ENCODE measurements around the gene COL15A1.

Gene COL15A1

DNA sequence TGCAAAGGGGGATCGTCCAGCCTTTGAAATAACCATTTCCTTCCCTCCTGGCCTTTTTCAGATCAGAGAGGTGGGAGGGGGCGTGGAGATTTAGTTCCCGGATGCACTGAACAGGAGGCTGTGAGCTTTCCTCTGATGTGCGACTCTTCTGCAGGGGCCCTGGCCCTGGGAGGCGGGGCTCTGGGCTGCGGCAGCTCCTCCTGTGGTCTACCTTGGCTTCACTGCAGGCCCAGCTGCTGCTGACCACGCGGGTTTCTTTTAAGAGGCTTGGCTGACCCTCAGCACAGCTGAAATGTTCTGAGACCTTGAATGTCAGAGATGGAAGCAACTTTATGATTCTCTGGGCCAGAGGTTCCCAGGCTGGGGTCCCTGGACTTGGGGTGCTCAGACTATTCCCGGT is 27.0 kb upstream of the COL15A1 start:
- DNase-seq (ENCODE audit: low read depth in 2 of 2): no peak

DNA sequence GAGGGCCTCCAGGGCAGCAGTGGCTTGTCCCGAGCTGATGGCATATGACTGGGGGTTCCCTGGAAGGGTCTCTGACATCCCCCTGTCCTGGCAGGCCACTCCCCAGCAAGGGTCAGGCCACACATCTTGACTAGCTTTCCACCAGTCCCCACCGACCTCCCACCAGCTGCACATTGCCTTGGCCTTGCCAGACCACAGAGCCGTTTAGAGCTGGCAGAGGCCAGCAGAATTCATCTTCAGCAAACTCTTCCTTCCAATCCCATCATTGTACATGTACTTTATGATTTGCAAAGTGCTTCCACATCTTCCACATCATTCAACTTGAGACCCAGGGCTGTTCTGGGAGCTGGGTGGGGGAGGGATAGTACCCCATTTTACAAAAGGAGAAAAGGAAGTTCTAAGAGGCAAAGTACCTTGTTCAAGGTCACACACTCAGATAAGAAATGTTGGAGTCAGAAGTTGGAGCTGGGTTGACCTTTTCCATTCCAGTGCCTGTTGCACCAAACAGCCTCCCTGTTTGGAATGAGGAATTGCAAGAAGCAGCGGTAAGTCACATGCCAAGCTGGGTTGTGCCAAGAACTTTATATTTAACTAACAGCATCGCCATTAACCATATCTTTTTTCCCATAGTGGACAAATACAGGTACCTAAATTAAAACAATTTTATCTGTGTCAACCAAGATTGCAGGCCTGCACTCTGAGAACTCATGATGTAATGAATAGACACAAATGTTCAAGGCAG is 25.8 kb upstream of the COL15A1 start:
- DNase-seq (ENCODE audit: low read depth in 2 of 2): no peak

DNA sequence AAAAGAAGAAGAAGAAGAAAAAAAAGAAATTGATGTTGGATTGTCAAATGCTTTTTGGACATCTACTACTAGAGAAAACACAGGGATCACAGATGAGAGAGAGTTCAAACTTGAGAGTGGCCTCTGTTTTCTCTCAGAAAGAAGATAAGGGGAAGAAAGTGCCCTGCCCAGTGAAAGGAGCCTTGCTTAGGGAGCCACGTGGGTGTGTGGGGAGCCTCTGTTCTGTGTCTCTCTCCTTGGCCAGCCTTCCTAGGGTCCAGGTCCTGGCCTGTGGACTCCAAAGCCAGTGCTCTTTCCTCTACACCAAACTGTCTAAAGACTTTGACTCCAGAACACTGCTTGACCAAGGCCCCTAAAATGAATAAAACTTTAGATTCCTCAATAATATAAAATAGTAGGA is 22.0 kb upstream of the COL15A1 start:
- no peak for DNase-seq (ENCODE audit: low read depth in 2 of 2)

DNA sequence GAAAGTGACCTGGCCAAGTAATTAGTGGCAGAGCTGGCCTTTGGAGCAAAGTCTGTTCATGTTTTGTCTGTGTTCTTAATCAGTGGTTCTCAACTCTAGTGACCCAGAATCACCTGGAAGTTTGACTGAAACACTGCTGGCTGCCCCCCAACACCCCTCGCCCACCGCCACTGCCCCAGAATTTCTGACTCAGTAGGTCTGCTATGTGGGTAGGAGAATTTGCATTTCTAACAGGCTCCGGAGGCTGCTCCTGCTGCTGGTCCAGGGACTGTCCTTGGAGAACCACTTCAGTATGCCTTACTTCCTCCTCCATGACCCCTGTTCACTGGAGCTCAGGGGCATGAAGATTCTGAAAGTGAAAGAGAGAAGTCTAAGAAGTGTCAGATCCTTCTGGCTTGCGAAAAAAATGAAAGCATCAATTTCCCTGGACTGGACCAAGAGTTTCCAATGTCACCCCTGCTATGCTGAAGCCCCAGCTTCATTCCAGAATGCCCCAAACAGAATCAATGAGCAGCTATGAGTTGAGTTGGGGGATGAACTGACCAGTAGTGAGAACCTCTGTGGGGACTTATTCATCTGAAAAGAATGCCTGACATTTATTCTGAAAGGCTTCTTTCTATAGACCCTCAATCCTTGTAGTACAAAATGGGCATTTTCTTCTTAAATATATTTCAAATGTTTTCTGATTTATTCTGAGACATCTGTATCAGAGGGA is 20.8 kb upstream of the COL15A1 start:
- DNase-seq (ENCODE audit: low read depth in 2 of 2): no peak

DNA sequence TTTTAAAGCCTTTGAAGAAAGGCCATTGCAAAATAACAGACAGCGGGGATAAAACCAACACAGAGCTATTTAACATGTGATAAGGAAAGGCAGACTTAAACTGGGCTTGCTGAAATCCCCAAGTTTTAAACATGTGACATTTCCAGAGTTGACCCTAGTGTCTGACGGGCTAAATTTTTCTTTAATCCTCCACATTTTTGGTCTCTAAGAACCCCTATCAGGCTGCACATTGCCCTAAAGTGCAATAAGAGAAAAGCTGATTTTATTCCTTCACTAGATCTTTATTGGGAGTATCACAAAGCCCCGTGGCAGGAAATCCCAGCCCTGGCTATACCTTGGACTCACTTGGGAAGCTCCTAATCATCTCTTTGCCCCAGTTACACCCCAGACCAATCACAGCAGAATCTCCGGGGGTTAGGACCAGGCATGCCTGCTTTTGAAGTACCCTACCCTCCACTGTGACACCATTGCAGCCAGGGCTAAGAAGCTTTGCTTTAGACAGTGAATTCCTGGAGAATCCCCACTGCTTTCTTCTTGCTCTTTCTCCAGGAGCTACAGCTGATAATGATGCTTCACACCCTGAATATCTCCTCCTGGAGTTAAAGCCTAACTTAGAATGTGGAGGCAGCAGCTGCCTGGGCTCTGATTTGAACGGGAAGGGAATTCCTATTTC is 20.1 kb upstream of the COL15A1 start:
- no peak for DNase-seq (ENCODE audit: low read depth in 2 of 2)

DNA sequence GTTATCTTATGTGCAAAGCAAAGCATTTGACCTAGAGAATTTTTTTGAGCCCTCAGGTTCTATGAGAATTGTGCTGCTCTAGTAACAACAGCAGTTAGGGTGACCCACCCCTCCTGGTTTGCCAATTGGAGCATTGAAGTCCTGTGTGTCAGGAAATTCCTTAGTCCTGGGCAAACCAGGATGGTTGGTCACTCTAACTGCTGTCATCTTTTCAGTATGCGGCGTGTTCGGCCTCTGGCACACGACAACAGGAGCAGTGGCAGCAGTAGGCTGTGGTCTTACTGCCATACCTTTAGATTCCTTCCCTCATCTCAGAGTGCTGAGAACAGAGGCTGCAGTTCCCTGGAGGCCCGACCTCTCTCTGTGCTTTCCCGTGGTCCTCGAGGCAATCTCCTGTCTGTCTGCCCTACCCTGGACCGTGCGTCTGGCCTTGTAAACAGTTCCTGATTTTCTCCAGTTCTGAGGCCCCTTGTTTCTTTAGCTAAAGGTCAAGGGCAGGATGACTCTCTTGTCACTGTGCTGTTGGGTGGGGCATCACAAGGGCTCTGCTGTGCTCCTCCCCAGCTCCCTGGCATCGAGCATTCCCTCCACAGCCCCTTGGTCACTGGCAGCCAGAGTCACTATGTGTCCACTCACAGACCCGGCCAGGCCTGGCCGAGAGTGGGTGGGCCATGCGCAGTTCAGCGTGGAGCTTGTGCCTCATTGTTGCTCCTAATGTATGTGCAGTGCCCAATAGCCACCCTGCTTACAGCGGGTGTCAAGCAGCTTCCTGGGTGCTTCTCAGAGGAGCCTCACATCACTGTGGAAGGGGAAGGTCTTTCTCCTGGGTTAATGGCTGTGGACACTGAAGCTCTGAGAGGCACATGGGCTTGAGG is 18.5 kb upstream of the COL15A1 start:
- DNase-seq (ENCODE audit: low read depth in 2 of 2): no peak

DNA sequence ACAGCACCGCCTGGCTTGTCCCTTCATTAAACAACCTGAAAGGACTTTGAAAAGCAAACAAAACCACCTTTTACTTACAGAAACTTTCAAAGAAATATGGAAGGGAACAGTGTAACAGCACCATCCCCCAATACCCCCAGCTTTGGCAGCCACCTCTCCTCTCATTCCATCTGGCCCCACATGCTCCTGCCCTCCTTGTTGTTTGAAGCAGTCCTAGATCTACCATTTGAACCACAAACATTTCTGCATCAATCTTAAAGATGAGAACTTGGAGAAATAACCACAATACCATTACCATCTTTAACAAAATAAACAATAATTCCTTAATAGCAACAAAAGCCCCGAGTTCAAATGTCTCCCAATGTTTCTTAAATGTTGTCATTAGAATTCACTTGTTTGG is 17.8 kb upstream of the COL15A1 start:
- DNase-seq (ENCODE audit: low read depth in 2 of 2): no peak

DNA sequence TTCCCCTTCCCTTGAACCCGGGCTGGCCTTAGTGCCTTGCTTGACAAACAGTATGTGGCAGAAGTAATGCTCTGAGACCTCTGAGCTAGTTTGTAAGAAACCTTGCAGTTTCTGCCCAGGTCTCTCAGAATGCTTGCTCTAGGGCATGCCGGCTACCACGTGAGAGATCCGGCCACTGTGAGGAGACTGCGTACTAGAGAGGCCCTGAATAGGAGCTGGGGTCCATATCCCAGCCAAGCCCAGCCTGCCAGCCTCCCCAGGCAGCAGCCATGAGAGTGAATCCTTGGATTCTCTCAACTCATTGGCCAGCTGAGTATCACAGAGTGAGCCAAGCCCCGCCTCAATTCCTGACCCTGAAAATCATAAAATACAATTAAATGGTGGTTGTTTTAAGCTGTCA is 16.0 kb upstream of the COL15A1 start:
- no peak for DNase-seq (ENCODE audit: low read depth in 2 of 2)

DNA sequence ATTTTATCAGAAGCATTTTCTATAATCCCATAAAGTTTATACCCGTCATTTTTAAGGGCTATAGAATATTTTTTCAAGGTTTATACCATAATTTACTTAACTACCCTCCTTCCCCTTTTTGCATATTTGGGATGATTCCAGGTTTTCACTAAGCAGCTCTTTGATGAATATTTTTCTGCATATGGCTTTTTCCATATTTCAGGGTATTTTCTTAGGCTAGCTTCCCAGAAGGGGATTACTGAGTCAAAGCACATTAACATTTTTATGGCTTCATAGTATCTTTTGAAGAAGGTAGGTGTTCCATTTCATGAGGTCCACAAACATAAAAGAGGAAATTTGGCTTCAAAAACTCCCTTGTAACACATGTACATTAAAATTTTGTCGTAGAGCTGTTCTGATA is 14.6 kb upstream of the COL15A1 start:
- DNase-seq (ENCODE audit: low read depth in 2 of 2): no peak

DNA sequence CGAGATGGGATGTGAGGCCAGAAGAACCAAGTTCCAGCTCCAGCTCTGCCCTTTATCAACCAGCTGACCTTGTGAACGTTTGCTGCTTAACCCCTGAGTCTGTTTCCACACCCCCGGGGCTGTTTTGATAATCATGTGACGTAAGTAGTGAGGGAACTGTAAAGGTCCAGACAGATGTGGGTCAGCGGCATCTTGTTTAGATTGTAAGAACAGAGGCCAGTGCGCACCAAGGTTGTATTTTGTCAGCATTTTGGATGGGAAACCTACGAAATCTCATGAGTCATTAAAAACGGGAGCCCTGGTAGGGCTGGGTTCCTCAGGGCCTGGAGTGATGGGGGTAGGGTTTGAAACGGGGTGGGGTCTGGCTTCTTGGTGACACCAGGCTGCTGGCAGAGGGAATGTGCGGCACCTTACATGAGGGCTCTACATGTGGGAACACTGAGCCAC is 13.8 kb upstream of the COL15A1 start:
- no peak for DNase-seq (ENCODE audit: low read depth in 2 of 2)

DNA sequence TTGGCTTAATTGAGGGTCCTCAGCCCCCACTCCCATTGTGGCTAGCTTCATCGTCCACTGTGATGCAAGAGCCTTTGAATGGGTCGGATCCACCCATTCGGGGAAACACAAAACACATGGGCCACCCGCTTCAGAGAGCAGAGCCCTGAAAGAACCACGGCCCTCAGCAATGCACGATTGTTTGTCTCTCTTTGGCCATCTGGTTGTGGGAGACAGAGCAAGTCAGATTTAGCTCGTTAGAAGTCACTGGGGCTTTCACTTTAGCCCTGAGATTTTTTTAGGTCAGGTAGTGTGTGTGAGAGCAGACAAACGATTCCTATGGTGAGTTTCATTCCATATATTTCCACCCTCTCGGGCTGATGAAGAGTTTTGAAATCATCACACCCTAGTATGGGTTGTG is 12.9 kb upstream of the COL15A1 start:
- DNase-seq (ENCODE audit: low read depth in 2 of 2): no peak

DNA sequence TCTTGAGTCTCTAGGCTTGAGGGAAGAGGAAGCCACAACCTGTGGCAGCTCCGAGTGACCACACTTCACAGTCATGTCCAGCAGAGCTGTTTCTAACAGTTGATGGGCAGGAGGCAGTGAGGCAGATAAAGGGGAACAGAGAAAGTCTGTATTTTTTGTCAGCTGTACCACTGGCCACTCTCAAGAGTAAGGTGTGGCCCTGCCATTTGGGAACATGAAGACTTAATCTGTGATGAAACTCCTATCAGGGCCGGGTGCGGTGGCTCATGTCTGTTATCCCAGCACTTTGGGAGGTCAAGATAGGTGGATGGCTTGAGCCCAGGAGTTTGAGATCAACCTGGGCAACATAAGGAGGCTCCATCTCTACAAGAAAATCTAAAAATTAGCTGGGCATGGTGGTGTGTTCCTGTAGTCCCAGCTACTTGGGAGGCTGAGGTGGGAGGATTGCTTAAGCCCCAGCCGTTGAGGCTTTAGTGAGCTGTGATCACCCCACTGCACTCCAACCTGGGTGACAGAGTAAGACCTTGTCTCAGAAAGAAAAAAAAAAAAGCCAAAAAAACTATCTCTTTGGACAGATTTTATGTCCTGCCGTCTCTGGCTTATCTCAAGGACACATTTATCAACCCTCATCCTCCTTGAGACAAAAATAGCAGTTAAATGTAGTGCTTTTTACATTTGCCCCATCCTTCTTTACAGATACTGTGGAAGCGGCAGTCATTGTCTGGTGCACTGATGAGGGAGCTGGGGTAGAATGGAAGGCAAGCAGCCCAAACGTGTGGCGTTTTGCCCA is 11.9 kb upstream of the COL15A1 start:
- no peak for DNase-seq (ENCODE audit: low read depth in 2 of 2)

DNA sequence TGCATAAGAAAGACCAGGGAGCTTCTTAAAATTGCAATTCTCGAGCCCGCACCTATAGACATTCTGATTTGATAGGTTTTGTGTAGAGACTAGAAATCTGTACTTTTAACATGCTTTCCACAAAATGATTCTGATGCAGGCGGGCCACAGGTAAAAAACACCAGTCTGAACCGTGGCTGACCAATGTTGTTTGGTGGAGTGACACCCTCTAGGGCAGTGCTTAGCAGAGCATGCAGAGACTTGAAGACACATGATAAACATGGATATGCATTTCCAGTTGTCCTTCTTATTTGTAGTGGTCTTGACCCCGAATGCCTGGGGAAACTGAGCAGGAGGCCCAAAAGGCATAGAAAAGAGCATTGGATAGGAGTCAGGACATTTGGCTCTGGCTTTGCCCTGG is 10.5 kb upstream of the COL15A1 start:
- no peak for DNase-seq (ENCODE audit: low read depth in 2 of 2)

DNA sequence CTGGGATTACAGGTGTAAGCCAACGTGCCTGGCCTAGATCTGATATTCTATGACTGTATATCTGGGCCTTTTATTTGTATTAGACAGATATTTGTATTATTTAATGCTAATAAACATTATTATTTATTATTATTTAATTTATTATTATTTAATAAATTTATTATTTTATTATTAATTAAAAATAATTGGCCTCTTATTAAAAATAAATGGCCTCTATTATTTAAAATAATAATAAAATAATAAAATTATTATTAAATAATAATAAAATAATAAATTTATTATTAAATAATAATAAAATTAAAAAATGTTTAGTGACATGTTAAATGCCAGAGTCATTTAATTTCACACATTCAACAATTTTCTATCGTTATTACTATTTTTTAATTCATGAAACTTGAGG is 9.8 kb upstream of the COL15A1 start:
- DNase-seq (ENCODE audit: low read depth in 2 of 2): no peak

DNA sequence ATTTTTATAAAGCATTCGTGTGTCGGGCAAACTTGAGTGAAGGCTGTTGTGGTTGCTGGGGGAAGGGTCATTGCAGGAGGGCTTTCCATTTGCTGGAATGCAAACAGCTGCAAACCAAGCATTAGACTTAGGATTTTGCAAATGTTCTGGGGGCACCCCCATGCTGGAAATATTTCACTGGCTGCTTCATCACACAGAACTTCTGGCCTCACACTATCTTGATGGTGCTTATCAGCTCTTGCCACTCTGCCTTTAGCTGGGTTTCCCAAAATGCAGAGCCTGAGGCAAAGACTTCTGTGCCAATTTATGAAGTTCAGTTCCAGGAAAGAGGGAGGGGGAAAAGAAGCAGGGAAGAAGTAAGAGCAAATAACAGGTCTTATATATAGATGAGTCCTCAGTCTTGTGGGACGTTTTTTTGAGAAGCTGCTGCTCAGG is 8.6 kb upstream of the COL15A1 start:
- no peak for DNase-seq (ENCODE audit: low read depth in 2 of 2)

DNA sequence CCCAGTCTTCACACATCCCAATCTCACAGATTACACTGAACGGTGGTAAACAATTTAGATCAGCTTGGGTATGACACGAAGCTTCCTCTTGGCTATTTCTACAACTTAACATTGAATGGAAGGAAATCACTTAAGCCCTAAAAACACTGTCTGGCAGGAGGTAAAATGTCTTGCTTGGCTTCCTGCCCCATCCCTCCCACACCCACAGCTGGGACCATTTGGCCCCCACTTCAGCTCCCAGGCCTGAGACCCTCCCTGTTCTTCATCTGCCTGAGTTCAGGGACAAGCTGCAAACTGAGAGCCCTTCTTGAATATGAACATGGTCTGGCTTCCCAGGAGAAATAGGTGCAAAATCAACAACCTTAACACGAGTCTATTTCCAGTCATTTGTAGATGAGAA is 3.4 kb upstream of the COL15A1 start:
- no peak for DNase-seq (ENCODE audit: low read depth in 2 of 2)

DNA sequence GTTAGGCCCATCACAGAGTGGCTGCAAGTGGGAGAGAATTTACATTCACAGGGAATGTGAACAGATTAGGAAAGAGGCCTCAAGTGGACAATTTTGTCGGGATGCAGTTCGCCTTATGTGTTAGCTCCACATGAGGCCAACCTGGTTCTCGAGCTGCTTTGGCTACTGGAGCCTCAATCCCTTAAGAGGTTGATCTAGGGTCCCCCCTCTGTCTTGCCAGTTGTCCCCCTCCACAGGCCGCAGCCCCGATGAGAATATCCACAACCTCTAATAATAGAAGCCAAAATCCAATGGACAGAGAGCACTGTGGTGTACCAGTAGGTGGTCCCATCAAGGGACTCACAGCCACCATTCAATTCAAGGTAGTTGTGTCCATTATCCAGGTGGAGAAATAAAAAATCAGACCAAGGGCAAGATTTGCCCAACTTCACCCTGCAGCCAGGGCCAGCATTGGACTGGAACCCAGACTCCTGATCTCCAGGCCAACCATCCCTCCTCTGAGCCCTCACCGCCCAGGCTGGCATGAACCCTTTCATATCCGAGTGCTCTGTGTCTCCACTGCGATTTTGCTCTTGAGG is 1.7 kb upstream of the COL15A1 start:
- DNase-seq (ENCODE audit: low read depth in 2 of 2): no peak

DNA sequence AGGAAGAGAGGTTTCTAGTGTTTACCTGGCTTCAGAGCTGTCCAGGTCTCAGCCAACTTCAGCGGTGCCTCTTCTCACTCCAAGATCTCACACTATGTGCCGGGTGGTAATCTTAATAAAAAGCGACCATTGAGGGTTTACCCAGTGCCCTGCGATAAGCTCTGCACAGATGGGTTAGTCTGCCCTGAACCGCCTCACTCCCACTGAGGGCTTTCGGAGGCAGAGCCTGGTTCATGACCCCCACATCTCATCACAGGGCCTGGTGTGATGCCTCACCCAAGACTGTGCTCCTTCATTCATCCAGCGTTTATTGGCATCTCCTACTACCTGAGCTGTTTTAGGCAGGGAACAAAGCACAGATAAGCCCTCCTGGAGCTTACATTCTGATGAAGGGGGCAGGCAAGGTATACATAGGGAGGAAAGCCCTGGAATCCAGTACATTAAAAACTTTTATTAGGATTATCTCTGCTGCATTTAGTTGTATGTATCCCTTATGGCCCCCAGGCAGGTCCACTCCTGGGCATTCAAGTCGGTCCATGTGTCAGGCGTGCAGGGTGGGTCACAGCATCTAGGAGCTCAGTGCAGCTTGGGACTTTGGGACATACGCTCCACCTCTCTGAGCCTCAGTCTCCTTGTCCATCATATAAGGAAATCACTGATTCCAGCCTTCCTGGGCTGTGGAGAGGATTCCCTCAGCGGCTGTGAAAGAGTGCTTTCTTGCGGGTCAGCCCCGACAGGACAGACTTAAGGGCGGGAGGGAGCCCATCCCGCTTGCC is 613 bp upstream of the COL15A1 start:
- no peak for DNase-seq (ENCODE audit: low read depth in 2 of 2)

DNA sequence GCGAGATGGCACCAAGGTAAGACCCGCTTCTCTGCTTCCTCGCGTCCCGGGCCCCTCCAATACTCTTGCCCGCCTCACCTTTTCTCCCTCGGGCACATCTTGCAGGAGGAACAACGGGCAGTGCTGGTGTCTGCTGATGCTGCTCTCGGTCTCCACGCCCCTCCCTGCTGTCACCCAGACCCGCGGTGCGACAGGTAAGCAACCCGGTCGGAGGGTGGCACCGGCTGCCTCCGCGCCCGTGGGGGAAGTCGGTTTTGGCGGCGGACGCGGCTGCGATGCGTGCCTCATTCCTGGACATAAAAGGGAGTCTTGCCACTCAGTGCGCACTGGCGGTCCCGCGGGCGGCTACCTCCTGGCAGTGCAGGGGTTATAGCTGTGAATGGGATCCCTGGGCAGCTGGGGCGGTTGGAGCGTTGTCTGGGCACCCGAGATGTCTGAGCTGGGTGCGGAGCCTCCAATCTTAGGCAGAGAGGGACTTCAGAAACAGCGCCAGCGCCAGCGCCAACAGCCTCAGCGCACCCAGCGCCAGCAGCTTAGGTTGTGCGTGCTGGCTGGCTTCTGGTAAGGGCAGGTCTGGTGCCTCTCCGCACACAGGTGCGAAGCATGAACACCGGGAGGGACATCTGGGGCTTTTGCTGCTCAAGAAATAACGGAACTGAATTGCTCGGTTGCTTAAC is 488 bp downstream of the COL15A1 start:
- DNase-seq (ENCODE audit: low read depth in 2 of 2): no peak

DNA sequence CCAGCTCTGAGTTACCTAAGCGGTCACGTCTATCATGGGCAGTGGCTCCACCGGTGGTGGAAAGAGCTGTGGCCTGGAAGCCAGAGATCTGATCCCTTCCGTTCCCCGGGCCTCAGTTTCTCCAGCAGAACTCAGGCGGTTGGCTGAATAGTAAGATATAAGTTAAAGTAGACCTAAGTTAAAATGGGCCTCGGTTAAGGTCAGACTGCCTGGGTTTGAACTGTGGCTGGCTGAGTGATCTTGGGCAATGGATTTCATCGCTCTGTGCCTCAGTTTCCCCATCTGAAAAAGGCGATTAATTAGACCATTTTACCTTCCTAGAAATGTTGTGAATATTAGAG is 997 bp downstream of the COL15A1 start:
- DNase-seq (ENCODE audit: low read depth in 2 of 2): no peak
